ENCODE measurements around the gene UGT1A7. TPM values are rescaled to one million over a fixed set of nuclear protein-coding genes. Genes with fewer than 3 reads are reported as not detected.
A peak's percentile ranks its signal among the peaks of the same experiment; 100 is the strongest.

The UGT1A7 gene
- total RNA-seq, 1 donor: not detected

- H3K4me3 ChIP-seq (ENCODE audit: low read depth, low read length): no peak overlapping the region
- DNase-seq (ENCODE audit: low read depth): no peak
- TF ChIP-seq, protein P1, sequence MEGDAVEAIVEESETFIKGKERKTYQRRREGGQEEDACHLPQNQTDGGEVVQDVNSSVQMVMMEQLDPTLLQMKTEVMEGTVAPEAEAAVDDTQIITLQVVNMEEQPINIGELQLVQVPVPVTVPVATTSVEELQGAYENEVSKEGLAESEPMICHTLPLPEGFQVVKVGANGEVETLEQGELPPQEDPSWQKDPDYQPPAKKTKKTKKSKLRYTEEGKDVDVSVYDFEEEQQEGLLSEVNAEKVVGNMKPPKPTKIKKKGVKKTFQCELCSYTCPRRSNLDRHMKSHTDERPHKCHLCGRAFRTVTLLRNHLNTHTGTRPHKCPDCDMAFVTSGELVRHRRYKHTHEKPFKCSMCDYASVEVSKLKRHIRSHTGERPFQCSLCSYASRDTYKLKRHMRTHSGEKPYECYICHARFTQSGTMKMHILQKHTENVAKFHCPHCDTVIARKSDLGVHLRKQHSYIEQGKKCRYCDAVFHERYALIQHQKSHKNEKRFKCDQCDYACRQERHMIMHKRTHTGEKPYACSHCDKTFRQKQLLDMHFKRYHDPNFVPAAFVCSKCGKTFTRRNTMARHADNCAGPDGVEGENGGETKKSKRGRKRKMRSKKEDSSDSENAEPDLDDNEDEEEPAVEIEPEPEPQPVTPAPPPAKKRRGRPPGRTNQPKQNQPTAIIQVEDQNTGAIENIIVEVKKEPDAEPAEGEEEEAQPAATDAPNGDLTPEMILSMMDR (IDR thresholded peaks at IDR 0.05; ENCODE audit: insufficient read depth, low read length): no peak
Measured at GRCh38 chr2:233754872-233755611, 73.3 kb downstream of the UGT1A7 start.

DNA sequence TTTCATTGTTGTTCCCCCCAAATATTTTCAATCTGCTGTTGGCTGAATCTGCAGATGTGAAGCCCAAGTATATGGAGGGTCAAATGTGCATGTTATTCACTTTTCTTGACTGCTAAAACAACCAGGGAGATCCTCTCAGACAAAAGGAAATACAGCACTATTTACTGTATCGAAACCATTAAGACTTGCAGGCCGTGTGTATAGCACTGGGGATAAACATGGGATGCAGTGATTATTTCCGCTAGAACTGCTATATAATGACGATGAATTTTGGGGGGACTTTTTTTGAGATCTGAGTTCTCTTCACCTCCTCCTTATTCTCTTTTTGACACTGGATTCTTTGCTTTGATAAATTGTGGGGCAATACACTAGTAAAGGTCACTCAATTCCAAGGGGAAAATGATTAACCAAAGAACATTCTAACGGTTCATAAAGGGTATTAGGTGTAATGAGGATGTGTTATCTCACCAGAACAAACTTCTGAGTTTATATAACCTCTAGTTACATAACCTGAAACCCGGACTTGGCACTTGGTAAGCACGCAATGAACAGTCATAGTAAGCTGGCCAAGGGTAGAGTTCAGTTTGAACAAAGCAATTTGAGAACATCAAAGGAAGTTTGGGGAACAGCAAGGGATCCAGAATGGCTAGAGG lies 74.9 kb downstream of the UGT1A7 start:
- peak; percentile 36 for DNase-seq (ENCODE audit: low read depth)
- no peak overlapping the region for H3K4me3 ChIP-seq (ENCODE audit: low read depth, low read length)
- TF ChIP-seq, protein P1 (IDR thresholded peaks at IDR 0.05; ENCODE audit: insufficient read depth, low read length): no peak

GRCh38 chr2:233758141-233758540 lies 76.4 kb downstream of the UGT1A7 start:
- TF ChIP-seq, protein P1 (IDR thresholded peaks at IDR 0.05; ENCODE audit: insufficient read depth, low read length): no peak
- no peak overlapping the region for H3K4me3 ChIP-seq (ENCODE audit: low read depth, low read length)
- no peak for DNase-seq (ENCODE audit: low read depth)

- peak; percentile 59 for DNase-seq (ENCODE audit: low read depth)
- TF ChIP-seq, protein P1 (IDR thresholded peaks at IDR 0.05; ENCODE audit: insufficient read depth, low read length): no peak
- no peak overlapping the region for H3K4me3 ChIP-seq (ENCODE audit: low read depth, low read length)
Measured at GRCh38 chr2:233758849-233759248, 77.1 kb downstream of the UGT1A7 start.

- no peak for DNase-seq (ENCODE audit: low read depth)
- H3K4me3 ChIP-seq (ENCODE audit: low read depth, low read length): no peak within 1 kb of the TSS
- TF ChIP-seq, protein P1 (IDR thresholded peaks at IDR 0.05; ENCODE audit: insufficient read depth, low read length): no peak
Measured at GRCh38 chr2:233760043-233760442, 78.3 kb downstream of the UGT1A7 start, which contains the start of gene UGT1A1. UGT1A1 (plus strand) TSS chr2:233760270; CDS start chr2:233760288, 18 bp downstream.

DNA sequence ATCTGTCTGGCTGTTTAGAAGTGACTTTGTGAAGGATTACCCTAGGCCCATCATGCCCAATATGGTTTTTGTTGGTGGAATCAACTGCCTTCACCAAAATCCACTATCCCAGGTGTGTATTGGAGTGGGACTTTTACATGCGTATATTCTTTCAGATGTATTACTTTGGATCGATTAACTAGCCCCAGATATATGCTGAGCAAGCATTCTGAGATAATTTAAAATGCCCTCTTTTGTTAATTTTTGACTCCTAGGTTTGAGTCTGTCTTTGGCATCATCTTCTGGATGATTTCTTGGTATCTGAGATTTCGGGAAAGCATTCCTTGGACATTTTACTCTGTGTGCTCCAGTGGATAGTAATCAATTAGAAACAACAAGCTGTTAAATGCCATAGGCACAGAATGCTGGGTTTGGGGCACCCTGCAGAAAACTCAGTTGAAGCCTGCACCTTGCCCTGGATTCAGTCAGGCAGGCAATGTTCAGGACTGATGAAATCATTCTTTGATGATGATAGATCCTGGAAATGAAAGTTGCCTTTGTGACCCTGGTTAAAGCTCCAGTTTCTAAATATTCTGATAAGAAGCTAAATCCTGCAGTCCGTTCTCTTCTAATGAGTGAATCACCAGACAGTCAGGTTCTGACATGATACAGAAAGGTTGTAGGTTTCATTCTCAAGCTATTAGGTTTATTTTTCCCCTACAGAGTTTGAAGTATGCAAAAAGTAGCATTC lies 79.5 kb downstream of the UGT1A7 start:
- TF ChIP-seq, protein P1 (IDR thresholded peaks at IDR 0.05; ENCODE audit: insufficient read depth, low read length): no peak
- DNase-seq (ENCODE audit: low read depth): peak; percentile 51

More for the DNA sequence above, 79.5 kb downstream of the UGT1A7 start:
- no peak overlapping the region for H3K4me3 ChIP-seq (ENCODE audit: low read depth, low read length)
